ENCODE results near the gene CIZ1.
"Not testable (repeated sequence)": the region's sequence is repeated elsewhere in the genome, so short reads cannot be mapped to it uniquely, and the experiment has no call there.

Gene CIZ1, protein sequence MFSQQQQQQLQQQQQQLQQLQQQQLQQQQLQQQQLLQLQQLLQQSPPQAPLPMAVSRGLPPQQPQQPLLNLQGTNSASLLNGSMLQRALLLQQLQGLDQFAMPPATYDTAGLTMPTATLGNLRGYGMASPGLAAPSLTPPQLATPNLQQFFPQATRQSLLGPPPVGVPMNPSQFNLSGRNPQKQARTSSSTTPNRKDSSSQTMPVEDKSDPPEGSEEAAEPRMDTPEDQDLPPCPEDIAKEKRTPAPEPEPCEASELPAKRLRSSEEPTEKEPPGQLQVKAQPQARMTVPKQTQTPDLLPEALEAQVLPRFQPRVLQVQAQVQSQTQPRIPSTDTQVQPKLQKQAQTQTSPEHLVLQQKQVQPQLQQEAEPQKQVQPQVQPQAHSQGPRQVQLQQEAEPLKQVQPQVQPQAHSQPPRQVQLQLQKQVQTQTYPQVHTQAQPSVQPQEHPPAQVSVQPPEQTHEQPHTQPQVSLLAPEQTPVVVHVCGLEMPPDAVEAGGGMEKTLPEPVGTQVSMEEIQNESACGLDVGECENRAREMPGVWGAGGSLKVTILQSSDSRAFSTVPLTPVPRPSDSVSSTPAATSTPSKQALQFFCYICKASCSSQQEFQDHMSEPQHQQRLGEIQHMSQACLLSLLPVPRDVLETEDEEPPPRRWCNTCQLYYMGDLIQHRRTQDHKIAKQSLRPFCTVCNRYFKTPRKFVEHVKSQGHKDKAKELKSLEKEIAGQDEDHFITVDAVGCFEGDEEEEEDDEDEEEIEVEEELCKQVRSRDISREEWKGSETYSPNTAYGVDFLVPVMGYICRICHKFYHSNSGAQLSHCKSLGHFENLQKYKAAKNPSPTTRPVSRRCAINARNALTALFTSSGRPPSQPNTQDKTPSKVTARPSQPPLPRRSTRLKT

DNA sequence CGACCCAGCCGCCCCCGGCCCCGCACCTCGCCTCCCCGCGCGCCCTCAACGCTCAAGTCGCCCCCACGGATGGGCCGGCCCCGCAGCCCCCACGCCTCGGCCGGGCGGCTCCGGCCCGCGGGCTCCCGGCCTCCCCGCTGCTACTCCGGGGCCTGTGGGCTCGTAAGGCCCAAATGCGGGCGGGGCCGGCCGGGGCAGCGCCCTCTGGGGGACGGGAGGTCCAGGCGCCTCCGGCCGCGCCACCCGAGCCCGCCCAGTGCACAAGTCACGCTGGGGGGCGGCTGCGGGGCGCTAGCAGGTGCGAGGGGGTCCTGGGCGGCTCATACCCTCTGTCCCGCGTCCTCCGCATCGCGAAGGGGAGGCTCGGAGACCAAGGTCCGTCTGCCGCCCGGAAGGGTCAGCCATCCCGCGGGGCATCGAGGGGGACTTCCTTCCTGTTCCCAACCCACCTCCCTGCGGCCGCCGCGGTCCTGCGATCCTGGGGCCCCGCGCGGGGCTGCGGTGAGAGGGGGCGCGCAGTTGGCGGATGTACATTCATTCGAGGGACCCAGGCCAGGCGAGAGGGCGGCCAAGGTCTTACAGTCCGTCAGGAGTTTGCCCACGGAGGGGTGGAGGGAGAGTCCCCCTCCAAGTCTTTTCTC, at the start of gene CIZ1:
Gene CIZ1 (minus strand): TSS at position 167 of the 641 bp plus-strand sequence. CDS start 715 bp downstream, outside the sequence.
- FAIRE-seq: no peak

DNA sequence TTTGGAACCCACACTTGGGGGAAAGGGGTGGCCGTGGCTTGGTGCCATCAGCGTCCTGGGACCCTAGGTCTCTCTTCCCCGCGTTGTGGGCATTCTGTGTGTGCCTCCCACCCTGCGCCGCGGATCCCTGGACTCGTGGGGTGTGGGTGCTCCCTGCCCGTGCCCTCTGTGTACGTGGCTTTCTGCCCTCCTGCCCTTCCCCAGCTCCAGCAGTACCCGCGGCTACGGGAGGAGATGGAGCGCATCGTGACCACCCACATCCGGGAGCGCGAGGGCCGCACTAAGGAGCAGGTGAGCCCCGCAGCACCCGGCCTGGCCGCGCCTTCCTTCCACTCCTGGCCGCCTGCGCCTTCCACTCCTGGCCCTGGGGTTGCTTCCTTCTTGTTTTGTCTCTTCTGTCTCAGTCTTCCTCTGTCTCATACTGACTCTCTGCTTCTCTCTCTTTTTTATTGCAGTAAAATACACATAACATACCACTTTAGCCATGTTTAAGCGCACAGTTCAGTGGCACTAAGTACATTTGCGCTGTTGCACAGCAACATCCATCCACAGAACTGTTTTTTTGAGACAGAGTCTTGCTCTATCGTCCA, 42.5 kb upstream of the CIZ1 start:
- FAIRE-seq: no peak

DNA sequence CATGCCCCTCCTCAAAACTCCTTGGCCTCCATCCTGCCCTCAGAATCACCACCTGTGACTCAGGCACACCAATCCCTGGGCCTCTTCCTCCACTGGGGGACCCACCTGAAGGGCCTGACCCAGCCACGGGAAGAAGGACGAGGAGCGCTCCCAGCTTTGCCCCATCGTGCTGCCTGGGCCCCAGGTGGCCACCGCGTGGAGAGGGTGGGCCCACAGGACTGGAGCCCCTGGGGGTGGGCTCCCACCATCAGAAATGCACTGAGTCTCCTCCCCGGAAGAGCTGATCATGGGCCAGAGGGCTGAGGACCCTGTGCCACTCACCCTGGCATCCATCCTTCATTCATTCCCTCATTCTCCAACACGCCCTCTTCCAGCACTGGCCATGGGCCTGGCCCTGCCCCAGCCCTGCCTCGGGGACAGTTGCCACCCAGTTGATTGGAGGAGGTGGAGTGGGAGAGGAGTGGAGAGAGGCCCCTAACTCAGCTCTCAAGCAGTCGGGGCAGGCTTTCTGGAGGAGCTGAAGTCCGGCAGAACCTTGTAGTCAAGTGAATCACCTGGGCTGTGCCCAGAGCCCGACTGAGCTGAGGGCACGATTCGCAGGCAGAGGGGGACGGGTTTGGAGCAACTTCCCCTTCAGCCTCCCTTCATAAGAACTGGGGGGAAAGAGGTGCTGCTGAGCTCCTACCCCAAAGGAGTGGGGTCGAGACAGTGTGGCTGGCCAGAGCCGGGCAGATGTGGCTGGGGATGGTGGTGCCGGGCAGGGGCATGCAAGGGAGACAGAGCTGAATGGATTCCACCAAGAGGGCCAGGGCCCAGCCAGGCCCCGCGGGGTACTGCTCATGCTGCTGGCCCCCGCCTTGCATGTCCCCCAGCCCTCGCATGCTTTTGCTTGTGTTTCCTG, 41.4 kb upstream of the CIZ1 start:
- no peak for FAIRE-seq

DNA sequence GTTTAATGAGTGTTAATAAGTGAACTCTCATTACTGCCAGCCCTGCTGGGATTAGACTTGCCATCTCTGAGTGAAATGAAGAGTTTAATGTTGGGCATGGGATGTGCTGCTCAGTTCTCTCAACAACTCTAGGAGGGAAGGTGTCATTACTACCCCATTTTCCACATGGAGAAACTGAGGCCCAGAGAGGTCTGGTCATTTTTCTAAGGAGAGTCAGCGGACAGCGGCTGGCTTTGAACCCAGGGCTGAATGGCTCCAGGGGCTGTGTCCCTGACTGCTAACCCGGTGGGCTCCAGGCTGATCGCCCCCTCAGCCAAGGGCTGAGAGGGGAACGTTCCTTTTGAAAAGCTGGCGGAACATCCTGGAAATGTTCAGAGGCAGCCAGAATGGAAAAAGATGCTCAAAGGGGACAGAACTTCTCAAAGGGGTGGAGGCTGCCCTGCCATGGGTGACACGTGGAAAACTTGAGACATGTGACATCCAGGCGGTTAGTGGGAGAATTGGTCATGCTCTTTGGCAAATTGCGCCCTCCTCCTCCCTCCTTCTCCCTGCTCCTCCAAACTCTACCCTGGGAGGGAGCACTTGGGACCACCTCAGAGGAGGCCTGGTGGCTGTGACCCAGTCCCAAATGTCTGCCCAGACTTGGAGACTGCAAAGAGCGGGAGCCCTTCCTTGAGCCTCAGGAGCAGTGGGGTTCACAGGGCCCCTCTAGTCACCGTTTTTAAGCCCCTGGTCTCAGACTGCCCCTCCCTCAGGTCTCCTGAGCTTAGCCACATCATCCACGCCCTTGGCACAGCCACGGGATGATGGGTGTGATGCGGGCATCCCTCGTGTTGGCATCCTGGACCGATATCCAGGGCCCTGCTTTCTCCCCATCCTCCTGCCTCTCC, 40.5 kb upstream of the CIZ1 start:
- FAIRE-seq: no peak

DNA sequence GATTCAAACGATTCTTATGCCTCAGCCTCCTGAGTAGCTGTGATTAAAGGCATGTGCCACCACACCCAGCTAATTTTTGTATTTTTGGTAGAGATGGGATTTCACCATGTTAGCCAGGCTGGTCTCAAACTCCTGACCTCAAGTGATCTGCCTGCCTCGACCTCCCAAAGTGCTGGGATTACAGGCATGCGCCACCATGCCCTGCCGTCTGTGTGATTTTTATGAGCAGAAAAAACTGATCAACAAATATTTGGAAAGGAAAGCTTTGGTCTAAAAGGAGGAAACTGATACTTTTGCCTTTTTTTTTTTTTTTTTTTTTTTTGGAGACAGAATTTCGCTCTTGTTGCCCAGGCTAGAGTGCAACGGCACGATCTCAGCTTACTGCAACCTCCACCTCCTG, 39.5 kb upstream of the CIZ1 start:
- not testable (repeated sequence) for FAIRE-seq

DNA sequence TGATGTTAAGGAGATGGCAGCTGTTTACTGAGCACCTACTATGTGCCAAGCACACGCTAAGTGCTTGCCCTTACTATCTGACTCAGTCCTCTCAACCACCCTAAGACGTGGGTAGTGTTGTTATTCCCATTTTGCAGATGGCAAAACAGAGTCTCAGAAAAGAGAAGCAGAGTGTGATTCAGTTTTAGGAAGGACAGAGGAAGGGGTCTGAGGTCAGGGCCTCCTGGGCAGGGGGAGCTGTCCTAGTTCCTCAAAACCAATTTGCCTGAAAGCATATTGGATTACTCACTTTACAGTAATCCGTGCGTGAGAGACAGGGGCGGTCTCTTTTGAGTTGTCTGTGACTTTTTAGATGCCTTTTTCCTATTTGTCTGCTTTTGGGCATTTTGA, 35.0 kb upstream of the CIZ1 start:
- FAIRE-seq: no peak

DNA sequence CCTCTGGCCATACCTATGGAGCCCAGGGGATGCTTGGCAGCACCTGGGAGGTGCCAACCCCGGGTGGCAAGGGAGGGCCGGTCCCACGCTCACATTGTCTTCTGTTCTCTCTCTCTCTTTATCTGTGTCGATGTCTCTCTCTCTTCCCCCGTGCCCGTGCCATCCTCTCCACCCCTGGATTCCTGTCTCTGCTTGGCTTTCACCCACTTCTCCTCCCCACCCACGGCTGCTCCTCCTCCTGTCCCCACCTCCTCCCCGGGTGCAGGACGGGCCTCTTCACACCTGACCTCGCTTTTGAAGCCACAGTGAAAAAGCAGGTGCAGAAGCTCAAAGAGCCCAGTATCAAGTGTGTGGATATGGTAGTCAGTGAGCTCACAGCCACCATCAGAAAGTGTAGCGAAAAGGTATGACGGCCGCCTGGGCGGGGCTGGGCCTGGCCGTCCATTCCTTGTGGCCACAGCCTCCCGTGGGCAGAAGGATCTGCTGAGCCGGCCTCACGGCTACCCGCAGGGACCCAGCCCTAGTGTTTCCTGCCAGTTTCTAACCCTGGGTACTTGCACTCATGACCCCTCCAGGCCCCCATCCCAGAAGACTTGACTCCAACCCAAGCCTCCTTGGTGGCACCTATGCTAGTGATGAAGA, 34.5 kb upstream of the CIZ1 start:
- FAIRE-seq: no peak

DNA sequence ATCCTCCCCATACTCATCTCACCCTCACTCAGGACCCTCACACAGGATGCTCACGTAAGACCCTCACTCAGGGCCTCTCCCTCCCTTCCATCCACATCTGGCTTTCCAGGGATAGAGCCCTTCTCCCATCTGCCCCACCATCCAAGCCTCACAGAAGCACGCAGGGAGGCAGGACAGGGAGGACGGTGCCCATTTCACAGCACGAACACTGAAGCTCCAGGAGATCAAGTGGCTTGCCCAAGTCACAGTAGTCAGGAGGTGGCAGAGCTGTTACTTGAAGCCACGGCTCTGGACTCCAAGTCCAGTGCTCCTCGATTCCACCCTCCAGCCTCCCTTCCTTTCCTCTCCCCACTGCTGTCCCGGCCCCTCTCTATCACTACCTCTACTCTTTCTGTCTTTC, 33.5 kb upstream of the CIZ1 start:
- FAIRE-seq: no peak

DNA sequence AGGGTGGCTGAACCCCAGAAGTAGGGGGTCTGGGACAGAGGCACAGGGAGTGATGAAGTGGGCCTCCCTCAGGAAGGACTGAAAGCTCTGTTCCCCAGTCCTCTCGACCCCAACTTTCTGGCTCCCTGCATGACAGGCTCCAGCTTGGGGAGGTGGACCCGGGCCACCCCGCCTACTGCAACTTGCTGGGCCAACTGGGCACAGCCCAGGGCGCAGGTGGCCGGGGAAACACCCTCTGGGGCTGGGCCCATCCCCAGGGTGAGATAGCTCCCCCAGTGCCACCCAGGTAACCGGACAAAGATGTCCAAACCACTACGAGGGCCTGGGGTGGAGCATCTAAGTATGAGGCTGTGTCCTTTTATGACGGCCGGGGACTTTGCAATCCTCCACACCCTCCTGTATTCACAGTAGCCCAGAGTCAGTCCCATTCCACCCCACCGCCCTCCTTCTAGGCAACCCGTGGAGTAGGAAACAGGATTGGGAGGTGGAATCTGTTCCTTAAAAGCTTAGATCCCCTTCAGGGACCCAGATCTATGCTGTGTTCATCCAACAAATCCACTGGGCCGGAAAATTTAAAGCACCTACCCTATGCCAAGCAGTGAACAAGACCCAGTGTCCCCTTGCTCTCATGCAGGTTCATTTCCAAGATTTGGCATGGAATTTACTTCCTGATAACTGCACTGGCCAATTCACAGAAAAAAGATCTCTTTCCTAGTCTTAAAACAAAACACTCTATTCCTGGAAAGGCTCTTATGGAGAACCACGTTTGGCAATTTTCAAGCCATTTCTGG, 31.7 kb upstream of the CIZ1 start:
- no peak for FAIRE-seq

DNA sequence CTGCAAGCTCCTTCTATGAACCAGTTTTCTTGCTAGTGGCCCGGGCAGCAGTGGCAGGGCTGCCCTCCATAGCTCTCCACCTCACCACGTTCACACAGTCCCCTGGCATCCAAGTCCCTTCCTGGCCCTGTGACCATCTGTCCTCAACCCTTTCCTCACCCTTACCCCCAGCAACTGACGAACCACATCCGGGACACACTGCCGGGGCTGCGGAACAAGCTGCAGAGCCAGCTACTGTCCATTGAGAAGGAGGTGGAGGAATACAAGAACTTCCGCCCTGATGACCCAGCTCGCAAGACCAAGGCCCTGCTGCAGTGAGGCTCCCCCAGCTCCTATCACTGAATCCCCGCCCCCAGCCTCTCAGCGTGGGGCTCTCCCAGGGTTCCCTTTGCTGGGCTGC, 30.7 kb upstream of the CIZ1 start:
- no peak for FAIRE-seq

DNA sequence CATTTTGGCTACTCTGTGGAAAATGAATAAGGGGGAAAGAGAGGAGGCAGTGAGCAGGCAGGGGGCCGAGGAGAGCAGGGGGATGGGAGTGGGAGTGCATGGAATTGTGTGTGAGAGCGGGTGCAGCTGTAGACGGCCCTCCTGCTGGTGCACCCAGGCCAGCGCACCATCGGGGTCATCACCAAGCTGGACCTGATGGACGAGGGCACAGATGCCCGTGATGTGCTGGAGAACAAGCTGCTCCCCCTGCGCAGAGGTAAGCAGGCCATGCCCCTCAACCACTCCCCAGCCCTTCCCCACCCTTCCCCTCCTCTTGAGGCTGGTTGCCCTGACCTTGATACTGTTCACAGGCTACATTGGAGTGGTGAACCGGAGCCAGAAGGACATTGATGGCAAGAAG, 28.5 kb upstream of the CIZ1 start:
- FAIRE-seq: no peak

DNA sequence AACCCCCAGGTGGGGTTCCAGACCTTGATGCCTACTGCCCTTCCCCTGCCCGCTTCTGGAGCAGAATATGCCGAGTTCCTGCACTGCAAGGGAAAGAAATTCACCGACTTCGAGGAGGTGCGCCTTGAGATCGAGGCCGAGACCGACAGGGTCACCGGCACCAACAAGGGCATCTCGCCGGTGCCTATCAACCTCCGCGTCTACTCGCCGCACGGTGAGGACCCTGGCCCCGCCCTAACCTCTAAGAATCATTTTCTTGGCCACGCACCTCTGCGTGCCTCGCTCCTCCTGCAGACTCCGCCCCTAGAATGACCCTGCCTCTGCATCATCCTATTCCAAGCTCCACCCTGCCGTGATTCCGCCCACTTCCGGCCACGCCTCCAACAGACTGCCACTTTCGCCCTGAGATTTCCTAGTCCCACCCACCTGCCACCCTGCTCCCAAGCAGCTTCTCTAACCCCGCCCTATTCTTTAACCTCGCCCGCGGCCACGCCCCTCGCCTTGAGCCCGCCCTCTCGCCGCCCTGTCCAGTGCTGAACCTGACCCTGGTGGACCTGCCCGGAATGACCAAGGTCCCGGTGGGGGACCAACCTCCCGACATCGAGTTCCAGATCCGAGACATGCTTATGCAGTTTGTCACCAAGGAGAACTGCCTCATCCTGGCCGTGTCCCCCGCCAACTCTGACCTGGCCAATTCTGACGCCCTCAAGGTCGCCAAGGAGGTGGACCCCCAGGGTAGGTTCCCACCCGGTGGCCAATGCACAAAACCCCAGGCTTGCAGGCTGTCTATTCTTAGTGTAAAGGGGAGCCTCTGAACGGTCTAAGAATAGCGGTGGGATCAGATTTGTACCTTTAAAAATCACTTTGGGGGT, 27.4 kb upstream of the CIZ1 start:
- peak; percentile 14 for FAIRE-seq

DNA sequence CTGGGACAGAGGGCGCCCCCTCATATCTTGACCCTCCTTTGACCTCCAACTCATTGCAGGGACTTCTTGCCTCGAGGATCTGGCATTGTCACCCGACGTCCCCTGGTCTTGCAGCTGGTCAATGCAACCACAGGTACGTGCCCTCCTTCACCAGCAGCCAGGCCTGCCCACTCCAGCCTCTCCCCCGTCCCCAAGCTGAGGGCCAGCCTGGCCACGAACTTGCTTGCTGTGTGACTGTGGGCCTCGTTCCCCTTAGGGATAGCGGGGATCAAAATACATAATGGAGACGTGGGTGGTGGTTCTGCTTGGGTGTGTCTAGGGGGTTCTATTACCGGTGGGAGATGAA, 26.8 kb upstream of the CIZ1 start:
- FAIRE-seq: no peak

DNA sequence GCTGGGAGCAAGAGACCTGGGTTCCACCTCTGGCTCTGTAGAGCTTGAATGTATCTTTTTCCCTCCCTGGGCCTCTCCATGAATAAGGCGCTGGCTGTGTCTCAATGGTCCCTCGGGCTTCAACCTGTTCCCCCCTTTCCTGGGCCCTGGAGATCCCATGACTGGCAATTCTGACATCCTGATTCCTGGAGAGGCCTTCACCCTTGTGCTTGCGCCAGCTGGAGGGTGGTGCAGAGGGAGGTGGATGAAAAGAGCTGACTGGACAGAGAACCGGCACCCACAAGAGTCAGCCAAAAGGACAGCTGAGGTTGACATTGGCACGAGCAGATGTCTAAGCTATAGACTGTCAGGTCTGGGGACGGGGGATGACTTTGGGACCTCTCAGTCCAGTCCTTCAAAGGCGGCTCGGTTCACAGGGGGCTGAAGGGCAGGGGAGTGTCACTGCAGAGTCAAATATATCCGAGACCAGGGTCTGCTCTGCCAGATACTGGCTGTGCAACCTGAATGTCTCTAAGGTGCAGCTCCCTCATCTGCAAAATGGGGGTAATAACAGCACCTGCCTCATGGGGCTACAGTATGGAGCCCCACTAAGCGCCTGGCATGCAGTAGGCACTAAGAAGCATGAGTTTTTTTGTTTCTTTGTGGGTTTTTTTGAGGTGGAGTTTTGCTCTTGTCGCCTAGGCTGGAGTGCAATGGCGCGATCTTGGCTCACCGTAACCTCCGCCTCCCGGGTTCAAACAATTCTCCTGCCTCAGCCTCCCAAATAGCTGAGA, 25.6 kb upstream of the CIZ1 start:
- no peak for FAIRE-seq

DNA sequence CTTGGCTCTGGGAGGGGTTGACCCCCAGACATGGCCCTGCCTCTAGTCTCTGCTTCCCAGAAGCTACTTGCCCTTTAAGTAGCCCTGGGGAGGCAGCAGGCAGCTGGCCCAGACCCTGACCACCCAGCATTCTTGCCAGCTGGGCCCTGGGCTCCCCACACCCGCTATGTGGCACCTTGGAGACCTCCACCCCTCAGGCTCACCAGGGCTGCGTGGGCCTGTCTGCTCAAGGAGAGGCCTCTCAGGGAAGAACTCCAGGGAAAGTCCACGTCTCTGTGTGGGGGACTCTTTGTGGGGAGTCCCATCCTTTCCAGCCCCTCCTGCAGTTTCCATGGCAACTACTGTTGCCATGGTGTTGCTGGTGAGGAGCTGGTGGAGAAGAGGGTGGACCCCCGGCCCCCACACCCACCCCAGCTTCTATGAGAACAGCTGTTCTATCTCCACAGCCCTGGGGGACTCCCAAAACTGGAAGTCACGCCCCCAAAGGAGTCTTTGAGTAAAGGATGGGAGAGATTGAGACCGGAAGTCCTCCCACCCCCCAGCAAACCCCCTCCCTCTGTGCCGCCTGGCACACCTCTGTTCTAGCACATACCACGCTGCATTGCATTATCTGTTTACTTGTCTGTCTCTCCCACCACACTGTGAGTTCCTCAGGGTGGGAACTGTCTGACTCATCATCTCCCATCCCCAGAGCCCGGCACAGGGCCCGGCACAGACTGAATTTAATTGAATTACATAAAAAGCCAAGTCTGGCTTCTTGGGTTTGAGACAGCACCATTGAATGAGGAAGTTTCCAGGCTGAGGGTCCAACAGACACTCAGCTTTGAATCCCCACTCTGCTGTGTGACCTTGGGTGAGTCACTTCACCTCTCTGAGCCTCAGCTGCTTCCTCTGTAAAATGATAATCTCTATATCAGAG, 24.4 kb upstream of the CIZ1 start:
- no peak for FAIRE-seq

Data from colon (tissue), 2 donors.